GM10266 (cell line): ENCODE measurements around the gene MRPL33.
"Not testable (repeated sequence)": the region's sequence is repeated elsewhere in the genome, so short reads cannot be mapped to it uniquely, and the experiment has no call there.

Source experiments
- DNase-seq: peaks from one replicate; pipeline ENCODE4 v3.0.0; 2012; ENCODE audit errors: extremely low spot score
- TF ChIP-seq, protein P1 (sequence below): IDR thresholded peaks from 2 replicates; pipeline ENCODE4 v1.5.1; 2012; ENCODE audit warnings: mild to moderate bottlenecking, low read depth; ENCODE audit not compliant: control insufficient read depth, insufficient read depth; ENCODE audit errors: missing control alignments

MRPL33 gene

DNA sequence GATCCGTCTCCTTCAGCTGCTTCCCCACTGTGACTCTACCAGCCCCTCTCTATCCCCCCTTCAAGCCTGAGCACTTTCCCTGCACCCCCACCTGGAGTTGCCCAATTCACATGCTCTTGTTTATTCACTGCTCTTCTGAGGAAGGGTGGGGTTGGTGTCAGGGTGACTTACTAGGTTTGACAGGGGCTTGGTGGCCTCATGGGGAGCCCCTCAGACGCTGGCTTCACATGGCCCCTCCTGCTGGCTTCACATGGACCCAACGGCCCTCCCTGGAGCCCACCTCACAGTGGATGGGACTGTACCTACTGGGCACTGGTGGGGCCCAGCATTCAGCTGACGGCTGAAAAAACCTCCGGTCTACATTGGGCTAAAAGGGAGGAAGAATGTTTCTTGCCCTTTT is 16.7 kb upstream of the MRPL33 start:
- DNase-seq: no peak
- TF ChIP-seq, protein P1, sequence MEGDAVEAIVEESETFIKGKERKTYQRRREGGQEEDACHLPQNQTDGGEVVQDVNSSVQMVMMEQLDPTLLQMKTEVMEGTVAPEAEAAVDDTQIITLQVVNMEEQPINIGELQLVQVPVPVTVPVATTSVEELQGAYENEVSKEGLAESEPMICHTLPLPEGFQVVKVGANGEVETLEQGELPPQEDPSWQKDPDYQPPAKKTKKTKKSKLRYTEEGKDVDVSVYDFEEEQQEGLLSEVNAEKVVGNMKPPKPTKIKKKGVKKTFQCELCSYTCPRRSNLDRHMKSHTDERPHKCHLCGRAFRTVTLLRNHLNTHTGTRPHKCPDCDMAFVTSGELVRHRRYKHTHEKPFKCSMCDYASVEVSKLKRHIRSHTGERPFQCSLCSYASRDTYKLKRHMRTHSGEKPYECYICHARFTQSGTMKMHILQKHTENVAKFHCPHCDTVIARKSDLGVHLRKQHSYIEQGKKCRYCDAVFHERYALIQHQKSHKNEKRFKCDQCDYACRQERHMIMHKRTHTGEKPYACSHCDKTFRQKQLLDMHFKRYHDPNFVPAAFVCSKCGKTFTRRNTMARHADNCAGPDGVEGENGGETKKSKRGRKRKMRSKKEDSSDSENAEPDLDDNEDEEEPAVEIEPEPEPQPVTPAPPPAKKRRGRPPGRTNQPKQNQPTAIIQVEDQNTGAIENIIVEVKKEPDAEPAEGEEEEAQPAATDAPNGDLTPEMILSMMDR: no peak

DNA sequence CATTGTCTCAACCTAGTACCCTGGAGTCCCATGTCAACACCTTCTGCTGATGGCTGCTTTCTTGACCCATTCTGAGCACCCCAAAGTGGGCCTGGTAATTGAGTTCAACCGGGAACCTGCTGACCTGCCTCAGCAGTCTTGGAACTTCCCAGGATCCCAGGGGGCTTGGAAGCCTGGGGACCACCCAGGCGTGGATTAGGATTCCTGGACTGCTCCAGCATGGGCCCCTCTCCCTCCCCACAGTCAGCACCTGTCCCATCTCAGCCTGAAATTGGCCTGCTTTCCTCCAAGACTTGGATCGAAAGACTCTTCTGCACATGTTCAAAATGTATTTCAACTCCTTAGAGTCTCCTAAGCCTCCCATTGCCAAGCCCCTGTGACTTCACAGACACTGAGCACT is 15.4 kb upstream of the MRPL33 start:
- TF ChIP-seq, protein P1: no peak
- DNase-seq: no peak

DNA sequence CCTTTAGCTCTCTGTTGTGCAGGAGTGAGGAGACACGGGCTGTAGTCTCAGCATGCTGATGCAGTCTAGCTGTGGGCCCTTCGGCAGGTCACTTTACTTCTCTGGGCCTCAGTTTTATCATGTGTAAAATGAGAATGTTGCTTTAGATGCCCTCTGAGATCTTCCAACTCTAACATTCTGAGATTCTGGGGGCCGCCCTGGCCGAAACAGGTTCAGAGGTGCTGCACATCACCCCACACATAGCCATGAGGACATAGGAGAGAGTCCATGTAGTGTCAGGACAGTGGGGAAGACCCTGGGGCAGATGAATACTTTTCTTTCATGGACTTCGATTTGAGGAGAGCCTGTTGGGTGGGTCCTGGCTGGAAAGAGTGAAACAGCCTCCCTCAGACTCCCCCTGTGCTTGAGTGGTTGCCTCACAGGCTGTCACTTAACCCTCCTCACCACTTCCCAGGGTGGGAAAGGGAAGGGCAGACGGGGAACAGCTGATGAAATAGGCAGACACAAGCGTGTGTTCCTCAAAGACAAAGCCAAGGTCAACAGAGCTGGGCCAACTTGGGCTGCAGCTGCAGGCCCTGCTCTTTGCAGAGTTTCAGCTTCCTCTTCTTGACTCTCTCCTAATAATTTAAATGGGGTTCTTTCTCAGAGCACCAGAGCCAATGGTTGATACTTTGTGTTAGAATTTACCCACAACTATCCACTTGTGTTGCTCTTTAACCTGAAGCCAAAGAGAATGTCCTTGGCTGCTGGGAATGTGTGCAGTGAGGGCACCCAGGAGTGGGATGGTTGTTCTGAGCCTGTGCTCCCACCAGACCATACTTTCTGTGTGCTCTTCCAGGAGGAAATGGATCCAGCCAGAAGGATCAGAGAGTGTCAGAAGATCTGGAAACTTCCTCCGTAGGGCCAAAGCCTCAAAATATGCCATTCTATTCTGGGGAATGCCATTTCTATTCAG is 14.7 kb upstream of the MRPL33 start:
- DNase-seq: no peak
- TF ChIP-seq, protein P1: no peak

DNA sequence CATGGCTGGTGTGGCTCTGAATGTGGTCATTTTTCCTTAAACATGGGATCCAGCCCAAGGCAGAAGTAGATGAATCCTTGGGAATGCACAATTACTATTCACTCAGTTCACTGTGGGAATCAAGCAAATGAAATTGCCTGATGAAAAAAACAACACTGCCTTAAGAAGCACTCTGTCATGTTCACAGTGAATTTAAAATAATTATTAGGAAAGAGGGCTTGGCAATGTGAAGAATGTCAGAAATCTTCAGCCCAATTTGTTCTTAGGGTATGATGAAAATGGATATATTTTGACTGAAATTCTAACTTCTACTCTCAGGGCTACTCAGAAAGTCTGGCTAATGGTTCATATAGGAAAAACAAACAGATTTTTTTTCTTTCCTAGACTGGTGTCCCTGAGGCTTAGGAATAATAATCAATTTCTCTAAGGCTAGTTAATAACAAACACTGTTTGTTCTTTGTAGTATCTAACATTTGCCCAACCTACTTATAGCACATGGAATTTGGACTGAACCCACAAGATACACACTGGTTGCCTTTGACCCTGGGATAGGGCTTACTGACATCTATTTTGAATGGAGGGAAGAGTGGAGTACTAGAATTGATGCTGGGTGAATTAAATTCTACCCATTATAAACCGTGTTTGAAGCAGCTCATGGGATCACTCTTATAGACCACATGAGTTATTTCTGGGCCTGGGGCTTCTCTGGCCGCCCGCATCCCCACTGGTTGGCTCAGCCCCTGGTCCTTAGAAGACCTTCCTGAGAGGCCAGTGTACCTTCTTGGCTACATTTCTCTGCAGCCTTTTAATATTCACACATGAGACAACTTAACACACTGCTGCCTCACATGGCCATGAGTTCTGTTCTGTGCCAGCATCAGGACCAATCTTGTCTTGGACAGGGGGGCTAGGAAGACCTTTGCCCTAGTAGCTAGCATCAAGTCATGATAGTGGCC is 8.3 kb upstream of the MRPL33 start:
- no peak for DNase-seq
- TF ChIP-seq, protein P1: no peak

DNA sequence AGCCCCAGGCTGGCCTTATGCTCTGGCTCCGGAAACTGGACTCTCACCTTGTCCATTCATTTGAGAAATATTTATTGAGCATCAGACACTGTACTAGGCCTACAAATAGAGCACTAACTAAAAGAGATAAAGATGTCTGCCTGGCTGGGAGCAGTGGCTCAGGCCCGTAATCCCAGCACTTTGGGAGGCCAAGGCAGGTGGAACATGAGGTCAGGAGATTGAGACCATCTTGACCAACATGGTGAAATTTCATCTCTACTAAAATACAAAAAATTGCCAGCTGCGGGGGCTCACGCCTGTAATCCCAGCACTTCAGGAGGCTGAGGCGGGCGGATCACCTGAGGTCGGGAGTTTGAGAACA is 7.6 kb upstream of the MRPL33 start:
- TF ChIP-seq, protein P1: no peak
- DNase-seq: no peak

DNA sequence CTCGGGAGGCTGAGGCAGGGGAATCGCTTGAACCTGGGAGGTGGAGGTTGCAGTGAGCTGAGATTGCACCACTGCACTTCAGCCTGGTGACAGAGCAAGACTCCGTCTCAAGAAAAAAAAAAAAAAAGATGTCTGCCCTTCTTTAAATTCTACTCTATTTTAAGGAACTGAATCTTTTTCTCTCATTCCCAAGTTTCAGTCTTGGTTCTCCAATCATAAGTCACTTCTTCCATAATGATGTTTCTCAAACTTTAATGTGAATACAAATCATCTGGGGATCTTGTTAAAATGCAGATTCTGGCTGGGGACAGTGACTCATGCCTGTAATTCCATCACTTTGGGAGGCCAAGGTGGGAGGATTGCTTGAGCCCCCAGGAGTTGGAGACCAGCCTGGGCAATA is 7.0 kb upstream of the MRPL33 start:
- not testable (repeated sequence) for DNase-seq

DNA sequence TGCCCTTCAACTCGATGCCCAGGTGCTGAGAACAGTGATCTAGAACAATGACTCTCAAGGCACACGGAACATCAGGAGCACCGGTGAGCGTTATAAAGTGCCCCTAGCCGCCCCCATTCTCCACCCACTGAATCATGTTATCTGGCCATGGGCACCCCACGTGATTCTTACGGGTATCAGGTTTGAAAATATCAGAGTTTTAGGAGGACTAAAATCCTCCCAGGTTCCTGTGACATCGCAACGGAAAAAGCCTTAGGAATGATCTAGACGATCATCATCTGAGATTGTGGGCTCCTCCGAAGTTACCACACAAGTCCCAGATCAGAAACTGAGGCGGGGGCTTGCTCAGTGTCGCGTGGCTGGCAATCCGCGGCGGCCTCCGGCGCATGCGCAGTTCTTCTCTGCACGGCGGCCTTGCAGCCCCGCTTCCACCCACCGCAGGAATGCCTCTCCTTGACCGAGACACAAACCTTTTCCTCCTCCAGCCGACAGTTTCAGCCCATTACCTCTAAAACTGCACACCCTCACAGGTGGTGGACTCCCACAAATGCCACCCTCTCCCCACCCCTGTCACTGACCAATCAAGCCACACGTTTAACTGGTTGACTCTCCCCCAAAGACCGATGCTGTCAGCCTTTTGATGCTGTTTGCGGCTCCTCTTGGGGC is 5.8 kb upstream of the MRPL33 start:
- no peak for DNase-seq
- TF ChIP-seq, protein P1: no peak
